Naive thymus-derived CD4-positive, alpha-beta T cell (primary cell): Measurements from ENCODE around the gene C6orf132. TPM values are rescaled to one million over a fixed set of nuclear protein-coding genes. Genes with fewer than 3 reads are reported as not detected.

Experiments used
- ATAC-seq: fragments of 150-1000 bp; cut with Tn5 transposase; 2 replicates; pipeline ENCODE4 v1.10.0; 2021; ENCODE audit warnings: mild to moderate bottlenecking, moderate library complexity
- CTCF ChIA-PET: fragments of 350-600 bp; sonication (Branson Sonifier 250); formaldehyde crosslinking; loops from one replicate; lab custom pipeline; 2021; ENCODE audit warnings: antibody characterized with exemption; lab: Charles Lee
- POLR2A ChIA-PET: fragments of 350-600 bp; sonication (Branson Sonifier 250); formaldehyde crosslinking; loops from one replicate; lab custom pipeline; 2021; ENCODE audit warnings: antibody characterized with exemption, inconsistent platforms; lab: Charles Lee
- DNase-seq, 9 donors: peaks; one replicate each; pipeline versions ENCODE4 v3.0.0 to v3.0.0-alpha.2; 2020 to 2022; ENCODE audit warnings: mixed read lengths in 1 of 9
- H3K27ac ChIP-seq: one replicate; pipeline ENCODE4 v1.7.0; 2013; ENCODE audit warnings: mild to moderate bottlenecking, low read depth, low read length, moderate library complexity
- H3K27me3 ChIP-seq, 2 donors: one replicate each; pipeline ENCODE4 v1.7.0; 2013; ENCODE audit warnings: low read length in 2 of 2, mild to moderate bottlenecking in 2 of 2, moderate library complexity in 2 of 2; ENCODE audit not compliant: control insufficient read depth in 2 of 2, insufficient read depth in 2 of 2
- H3K36me3 ChIP-seq, 3 experiments: 1 replicate in 2 of 3; 2 replicates in 1 of 3; pipeline ENCODE4 v1.7.0; 2013; ENCODE audit warnings: low read length in 3 of 3, mild to moderate bottlenecking in 3 of 3, moderate library complexity in 1 of 3; ENCODE audit not compliant: insufficient read depth in 3 of 3, control insufficient read depth in 2 of 3
- H3K4me1 ChIP-seq, 2 donors: one replicate each; pipeline ENCODE4 v1.7.0; 2013; ENCODE audit warnings: low read length in 2 of 2, mild to moderate bottlenecking in 2 of 2, moderate library complexity in 1 of 2; ENCODE audit not compliant: control insufficient read depth in 2 of 2, insufficient read depth in 2 of 2
- H3K4me3 ChIP-seq: 2 replicates; pipeline ENCODE4 v1.7.0; 2013; ENCODE audit warnings: mild to moderate bottlenecking, low read length
- H3K9me3 ChIP-seq, 3 experiments: 1 replicate in 2 of 3; 2 replicates in 1 of 3; pipeline ENCODE4 v1.7.0; 2013; ENCODE audit warnings: low read length in 3 of 3; ENCODE audit not compliant: control insufficient read depth in 2 of 3
- H3K27ac Mint-ChIP-seq, 9 donors: one replicate each; pipeline ENCODE4 v1.8.0; 2020 to 2022; ENCODE audit warnings: mixed read lengths in 9 of 9, mild to moderate bottlenecking in 8 of 9, moderate library complexity in 5 of 9, inconsistent platforms in 2 of 9
- H3K27me3 Mint-ChIP-seq, 5 donors: one replicate each; pipeline ENCODE4 v1.8.0; 2021 to 2022; ENCODE audit warnings: mixed read lengths in 5 of 5, mild to moderate bottlenecking in 1 of 5
- H3K36me3 Mint-ChIP-seq, 5 donors: one replicate each; pipeline ENCODE4 v1.8.0; 2020 to 2022; ENCODE audit warnings: mixed read lengths in 5 of 5, mild to moderate bottlenecking in 3 of 5, inconsistent platforms in 1 of 5
- H3K4me1 Mint-ChIP-seq, 7 donors: one replicate each; pipeline ENCODE4 v1.8.0; 2020 to 2022; ENCODE audit warnings: mixed read lengths in 7 of 7, mild to moderate bottlenecking in 3 of 7, inconsistent platforms in 1 of 7
- H3K4me3 Mint-ChIP-seq, 10 donors: one replicate each; pipeline ENCODE4 v1.8.0; 2020 to 2022; ENCODE audit warnings: mild to moderate bottlenecking in 10 of 10, mixed read lengths in 10 of 10, moderate library complexity in 6 of 10, inconsistent platforms in 2 of 10
- H3K9me3 Mint-ChIP-seq, 11 donors: one replicate each; pipeline ENCODE4 v1.8.0; 2020 to 2022; ENCODE audit warnings: mixed read lengths in 11 of 11, mild to moderate bottlenecking in 4 of 11, inconsistent platforms in 1 of 11, moderate library complexity in 1 of 11
- intact Hi-C, 2 donors: fragments of 100-400 bp; cut with micrococcal nuclease; formaldehyde crosslinking; loops; one replicate each; pipeline ENCODE4 v1.15.1; 2023
- polyA plus RNA-seq, 2 donors: library from polyadenylated mRNA; unstranded; fragments of 300-500 nt; fragmentation: Illumina TruSeq; gene quantifications; one replicate each; pipeline ENCODE4 v1.2.3, GENCODE V29; 2021
- total RNA-seq, 6 experiments: library from RNA in 5 of 6; stranded (reverse) in 5 of 6; gene quantifications; 1 replicate in 5 of 6; 2 replicates in 1 of 6; pipeline ENCODE4 v1.2.3 and lab custom pipeline; 2021 to 2026

Gene C6orf132
- total and polyA plus RNA-seq, 7 experiments from 2014 or later: 0.07 TPM; not detected in 6

GRCh38 chr6:42138190-42138589, 4.2 kb downstream of the C6orf132 start:
- intact Hi-C loops: no loop called here
- POLR2A ChIA-PET: interaction anchor here (0.6 kb wide), 1 partner anchor 242 kb away, joined by 3 read pairs; no protein-coding TSS in a partner anchor
- CTCF ChIA-PET: no interaction called here

GRCh38 chr6:42137194-42137753, 5.1 kb downstream of the C6orf132 start:
- DNase-seq (no peak), ATAC-seq (no peak)
- no peak overlapping the region for H3K27ac Mint-ChIP-seq
- H3K27me3 ChIP-seq: no peaks in the 10 kb centered on the region
- intact Hi-C loops: no loop called here
- no peaks in the 10 kb centered on the region for H3K4me1 ChIP-seq
- H3K4me3 ChIP-seq: no peak overlapping the region
- H3K27ac ChIP-seq: no peak overlapping the region
- H3K36me3 ChIP-seq: no peaks in the 10 kb centered on the region
- CTCF ChIA-PET: no interaction called here
- H3K27me3 Mint-ChIP-seq: peaks cover 12 to 31% (median 13%) of the 10 kb centered on the region in 5 donors
- no peak overlapping the region for H3K4me3 Mint-ChIP-seq
- no peaks in the 10 kb centered on the region for H3K36me3 Mint-ChIP-seq
- POLR2A ChIA-PET: interaction anchor here (1.0 kb wide), 1 partner anchor 33 kb away, joined by 3 read pairs; no protein-coding TSS in a partner anchor
- peaks cover 0 to 9% (median 6%) of the 10 kb centered on the region in 7 donors for H3K4me1 Mint-ChIP-seq
- H3K9me3 Mint-ChIP-seq: no peaks in the 10 kb centered on the region
- no peaks in the 10 kb centered on the region for H3K9me3 ChIP-seq

More at GRCh38 chr6:42138190-42138589, 4.2 kb downstream of the C6orf132 start:
- no peaks in the 10 kb centered on the region for H3K4me1 ChIP-seq
- no peak for ATAC-seq
- H3K4me3 ChIP-seq: no peak overlapping the region
- no peaks in the 10 kb centered on the region for H3K27me3 ChIP-seq
- H3K27ac Mint-ChIP-seq: no peak overlapping the region
- H3K9me3 ChIP-seq: no peaks in the 10 kb centered on the region
- no peaks in the 10 kb centered on the region for H3K36me3 Mint-ChIP-seq
- no peak overlapping the region for H3K4me3 Mint-ChIP-seq
- H3K27me3 Mint-ChIP-seq: peaks cover 18 to 37% (median 19%) of the 10 kb centered on the region in 5 donors
- peaks cover 0 to 13% (median 9%) of the 10 kb centered on the region in 7 donors for H3K4me1 Mint-ChIP-seq
- no peaks in the 10 kb centered on the region for H3K9me3 Mint-ChIP-seq
- no peak overlapping the region for H3K27ac ChIP-seq
- no peaks in the 10 kb centered on the region for H3K36me3 ChIP-seq
- no peak for DNase-seq

- no peaks in the 10 kb centered on the region for H3K9me3 Mint-ChIP-seq
- DNase-seq: no peak
- no peak overlapping the region for H3K4me3 ChIP-seq
- peak overlapping the region in 1 of 10 donors; percentile 47 for H3K4me3 Mint-ChIP-seq
- H3K27ac ChIP-seq: no peak overlapping the region
- peaks cover 0 to 9% (median 6%) of the 10 kb centered on the region in 7 donors for H3K4me1 Mint-ChIP-seq
- ChIA-PET CTCF (no interaction called here), POLR2A (interaction anchor here (1.0 kb wide), 1 partner anchor 32 kb away, joined by 3 read pairs; no protein-coding TSS in a partner anchor)
- no peaks in the 10 kb centered on the region for H3K4me1 ChIP-seq
- no peaks in the 10 kb centered on the region for H3K36me3 ChIP-seq
- no peaks in the 10 kb centered on the region for H3K9me3 ChIP-seq
- H3K27me3 Mint-ChIP-seq: peaks cover 11 to 29% (median 13%) of the 10 kb centered on the region in 5 donors
- peak; percentile 36 for ATAC-seq
- intact Hi-C loops: no loop called here
- no peaks in the 10 kb centered on the region for H3K27me3 ChIP-seq
- peak overlapping the region in 1 of 9 donors; percentile 21 for H3K27ac Mint-ChIP-seq
- H3K36me3 Mint-ChIP-seq: no peaks in the 10 kb centered on the region
Observed at GRCh38 chr6:42136508-42137193, 5.8 kb downstream of the C6orf132 start.

- ATAC-seq (no peak), DNase-seq (no peak)
- H3K9me3 Mint-ChIP-seq: no peaks in the 10 kb centered on the region
- H3K27ac ChIP-seq: no peak overlapping the region
- no peak overlapping the region for H3K27ac Mint-ChIP-seq
- POLR2A ChIA-PET: no interaction called here
- no peaks in the 10 kb centered on the region for H3K27me3 ChIP-seq
- H3K9me3 ChIP-seq: no peaks in the 10 kb centered on the region
- no peaks in the 10 kb centered on the region for H3K36me3 ChIP-seq
- CTCF ChIA-PET: interaction anchor here (0.7 kb wide), 1 partner anchor 44 kb away, joined by 3 read pairs; no protein-coding TSS in a partner anchor
- H3K4me1 Mint-ChIP-seq: peaks cover 0 to 8% (median 4%) of the 10 kb centered on the region in 7 donors
- no peak overlapping the region for H3K4me3 Mint-ChIP-seq
- H3K36me3 Mint-ChIP-seq: no peaks in the 10 kb centered on the region
- peaks cover 2 to 20% (median 6%) of the 10 kb centered on the region in 5 donors for H3K27me3 Mint-ChIP-seq
- intact Hi-C loops: no loop called here
- no peaks in the 10 kb centered on the region for H3K4me1 ChIP-seq
- no peak overlapping the region for H3K4me3 ChIP-seq
Observed at GRCh38 chr6:42135722-42136121, 6.7 kb downstream of the C6orf132 start.

- CTCF ChIA-PET: interaction anchor here (0.7 kb wide), 1 partner anchor 43 kb away, joined by 3 read pairs; no protein-coding TSS in a partner anchor
Observed at GRCh38 chr6:42135161-42135560, 7.3 kb downstream of the C6orf132 start.

GRCh38 chr6:42133926-42134325, 8.5 kb downstream of the C6orf132 start:
- Mint-ChIP-seq H3K27me3 (peaks cover 0 to 7% (median 1%) of the 10 kb centered on the region in 5 donors), H3K36me3 (no peaks in the 10 kb centered on the region), H3K27ac (no peak overlapping the region), H3K4me3 (no peak overlapping the region), H3K9me3 (no peaks in the 10 kb centered on the region), H3K4me1 (peaks cover 0 to 8% (median 4%) of the 10 kb centered on the region in 7 donors)
- Histone ChIP-seq H3K36me3 (no peaks in the 10 kb centered on the region), H3K4me3 (no peak overlapping the region), H3K9me3 (no peaks in the 10 kb centered on the region), H3K27ac (no peak overlapping the region), H3K4me1 (no peaks in the 10 kb centered on the region), H3K27me3 (no peaks in the 10 kb centered on the region)
- intact Hi-C loops: no loop called here
- CTCF ChIA-PET: no interaction called here
- no peak for DNase-seq
- POLR2A ChIA-PET: no interaction called here
- ATAC-seq: no peak

More at GRCh38 chr6:42135161-42135560, 7.3 kb downstream of the C6orf132 start:
- Mint-ChIP-seq H3K4me1 (peaks cover 0 to 8% (median 4%) of the 10 kb centered on the region in 7 donors), H3K4me3 (no peak overlapping the region), H3K9me3 (no peaks in the 10 kb centered on the region), H3K36me3 (no peaks in the 10 kb centered on the region), H3K27ac (no peak overlapping the region), H3K27me3 (peaks cover 0 to 14% (median 4%) of the 10 kb centered on the region in 5 donors)
- no peak overlapping the region for H3K27ac ChIP-seq
- H3K36me3 ChIP-seq: no peaks in the 10 kb centered on the region
- no peaks in the 10 kb centered on the region for H3K27me3 ChIP-seq
- no peak overlapping the region for H3K4me3 ChIP-seq
- DNase-seq: no peak
- intact Hi-C loops: no loop called here
- POLR2A ChIA-PET: no interaction called here
- no peaks in the 10 kb centered on the region for H3K4me1 ChIP-seq
- H3K9me3 ChIP-seq: no peaks in the 10 kb centered on the region
- ATAC-seq: no peak
